ENCODE data around the gene GCLM.

GRCh38 chr1:93919780-93920179 lies 10.6 kb upstream of the GCLM start:
- TF ChIP-seq KDM1A (IDR thresholded peaks at IDR 0.05) (no peak), KLF16 (IDR thresholded peaks at IDR 0.05) (no peak), GTF3C2 (IDR thresholded peaks at IDR 0.05; ENCODE audit: borderline replicate concordance, extremely low read depth, insufficient read length) (no peak), CTCF (IDR thresholded peaks at IDR 0.05 in 2 of 3, conservative IDR thresholded peaks at IDR 0.05 in 1 of 3; ENCODE audit: insufficient read depth in 2 of 3, low read depth in 1 of 3, low read length in 3 of 3) (no peak), REST (IDR thresholded peaks at IDR 0.05; ENCODE audit: borderline replicate concordance) (no peak), REST (CRISPR knock-in tag; IDR thresholded peaks at IDR 0.05; ENCODE audit: low read depth) (no peak), HNRNPLL (IDR thresholded peaks at IDR 0.05; ENCODE audit: low read depth, low read length, poor library complexity, severe bottlenecking) (no peak), ZBTB33 (CRISPR knock-in tag; IDR thresholded peaks at IDR 0.05) (no peak), ATF2 (CRISPR knock-in tag; IDR thresholded peaks at IDR 0.05) (no peak), PHF8 (IDR thresholded peaks at IDR 0.05; ENCODE audit: borderline replicate concordance, low read length) (no peak), ZNF3 (CRISPR knock-in tag; IDR thresholded peaks at IDR 0.05) (no peak)

All from K562 (cell line).